ENCODE measurements around the gene SREK1IP1.

DNA sequence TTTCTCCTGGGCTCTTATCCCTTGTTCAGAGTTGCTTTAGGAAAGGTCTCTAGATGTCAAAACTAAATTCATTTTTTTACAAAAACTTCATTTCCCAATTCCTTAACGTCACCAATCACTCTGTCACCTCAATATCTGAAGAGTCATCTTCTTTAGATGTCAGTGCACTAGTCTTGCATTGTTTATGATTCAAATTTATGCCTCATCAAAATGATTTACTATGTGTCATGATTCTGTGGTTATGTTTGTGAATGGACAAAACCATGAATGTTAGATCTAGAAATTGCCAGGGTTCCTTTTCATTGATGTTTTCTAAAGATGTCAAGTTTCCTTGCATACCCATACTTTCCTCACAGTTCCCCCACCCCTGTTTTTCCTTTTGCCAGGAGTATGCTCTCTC lies 21.7 kb upstream of the SREK1IP1 start:
- no peak for TF ChIP-seq POLR2A (IDR thresholded peaks at IDR 0.05)
- TF ChIP-seq, protein P1, sequence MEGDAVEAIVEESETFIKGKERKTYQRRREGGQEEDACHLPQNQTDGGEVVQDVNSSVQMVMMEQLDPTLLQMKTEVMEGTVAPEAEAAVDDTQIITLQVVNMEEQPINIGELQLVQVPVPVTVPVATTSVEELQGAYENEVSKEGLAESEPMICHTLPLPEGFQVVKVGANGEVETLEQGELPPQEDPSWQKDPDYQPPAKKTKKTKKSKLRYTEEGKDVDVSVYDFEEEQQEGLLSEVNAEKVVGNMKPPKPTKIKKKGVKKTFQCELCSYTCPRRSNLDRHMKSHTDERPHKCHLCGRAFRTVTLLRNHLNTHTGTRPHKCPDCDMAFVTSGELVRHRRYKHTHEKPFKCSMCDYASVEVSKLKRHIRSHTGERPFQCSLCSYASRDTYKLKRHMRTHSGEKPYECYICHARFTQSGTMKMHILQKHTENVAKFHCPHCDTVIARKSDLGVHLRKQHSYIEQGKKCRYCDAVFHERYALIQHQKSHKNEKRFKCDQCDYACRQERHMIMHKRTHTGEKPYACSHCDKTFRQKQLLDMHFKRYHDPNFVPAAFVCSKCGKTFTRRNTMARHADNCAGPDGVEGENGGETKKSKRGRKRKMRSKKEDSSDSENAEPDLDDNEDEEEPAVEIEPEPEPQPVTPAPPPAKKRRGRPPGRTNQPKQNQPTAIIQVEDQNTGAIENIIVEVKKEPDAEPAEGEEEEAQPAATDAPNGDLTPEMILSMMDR (IDR thresholded peaks at IDR 0.05), result no peak
